ENCODE data around the gene MAML3.
"Not testable (repeated sequence)": the region's sequence is repeated elsewhere in the genome, so short reads cannot be mapped to it uniquely, and the experiment has no call there.

Gene MAML3

DNA sequence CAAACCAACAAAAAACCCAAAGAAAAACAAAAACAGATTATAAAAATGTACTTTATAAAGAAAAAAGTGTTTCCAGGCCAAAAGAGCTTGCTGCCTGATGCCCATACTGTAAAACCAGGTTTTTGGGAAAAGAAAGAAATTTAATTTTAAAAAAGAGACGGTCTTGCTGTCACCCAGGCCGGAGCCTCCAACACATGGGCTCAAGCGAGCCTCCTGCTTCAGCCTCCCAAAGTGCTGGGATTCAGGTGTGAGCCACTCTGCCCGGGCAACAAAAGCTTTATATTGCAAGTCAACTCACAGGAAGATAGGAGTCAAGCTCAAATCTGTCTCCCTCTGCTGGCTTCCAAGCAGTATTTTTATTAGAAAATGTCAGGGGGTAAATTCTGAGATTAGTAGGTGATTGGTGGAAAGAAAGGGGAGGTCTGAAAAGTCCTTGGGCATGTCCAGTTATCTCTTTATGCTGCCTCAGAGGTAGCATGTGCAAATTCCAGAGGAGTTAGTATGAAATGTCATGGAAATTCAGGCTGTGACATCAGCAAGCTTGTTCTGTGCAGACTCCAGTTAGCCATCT is 449.0 kb downstream of the MAML3 start:
- no peak for DNase-seq

DNA sequence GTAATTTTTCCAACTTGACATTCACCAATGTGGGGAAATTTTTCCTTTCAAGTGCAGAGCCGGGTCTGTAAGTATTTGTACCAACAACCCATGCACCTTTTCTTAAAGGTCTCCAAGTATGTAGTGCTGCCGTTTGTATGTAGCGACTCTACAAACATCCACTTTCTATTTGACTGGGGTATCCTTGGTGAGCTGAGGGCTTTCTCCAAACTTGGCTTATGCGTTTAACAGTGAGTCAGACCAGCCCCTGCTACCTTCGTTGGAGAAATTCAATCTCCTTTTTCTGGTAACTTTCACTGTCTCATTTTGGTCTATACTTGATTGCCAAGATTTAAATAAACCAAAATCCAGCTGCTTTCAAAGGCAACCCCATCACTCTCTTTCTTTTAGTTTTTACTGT is 453.4 kb downstream of the MAML3 start:
- no peak for DNase-seq

DNA sequence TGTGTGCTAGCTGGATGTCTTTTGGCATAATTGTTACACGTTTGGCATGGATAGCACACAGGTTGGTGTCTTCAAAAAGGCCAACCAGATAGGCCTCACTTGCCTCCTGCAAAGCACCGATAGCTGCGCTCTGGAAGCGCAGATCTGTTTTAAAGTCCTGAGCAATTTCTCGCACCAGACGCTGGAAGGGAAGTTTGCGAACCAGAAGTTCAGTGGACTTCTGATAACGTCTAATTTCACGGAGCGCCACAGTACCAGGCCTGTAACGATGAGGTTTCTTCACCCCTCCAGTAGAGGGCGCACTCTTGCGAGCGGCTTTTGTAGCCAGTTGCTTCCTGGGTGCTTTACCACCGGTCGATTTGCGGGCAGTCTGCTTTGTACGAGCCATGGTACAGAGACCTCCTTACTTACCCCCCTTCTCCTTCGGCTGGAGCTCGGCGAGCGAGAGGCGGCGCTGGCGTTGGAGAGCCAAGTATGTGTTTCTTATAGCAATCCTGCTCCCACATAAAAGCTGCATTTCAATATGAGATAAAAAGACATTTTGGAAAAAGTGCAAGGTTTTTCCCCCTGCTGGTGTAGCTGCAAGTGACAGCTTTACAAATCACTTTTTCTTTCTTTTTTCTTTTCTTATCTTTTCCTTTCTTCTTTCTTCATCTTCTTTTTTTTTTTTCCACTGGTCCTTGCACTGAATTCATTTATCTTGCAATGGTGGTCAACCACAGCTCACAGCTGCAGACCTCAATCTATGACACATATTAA is 455.6 kb downstream of the MAML3 start:
- not testable (repeated sequence) for DNase-seq

DNA sequence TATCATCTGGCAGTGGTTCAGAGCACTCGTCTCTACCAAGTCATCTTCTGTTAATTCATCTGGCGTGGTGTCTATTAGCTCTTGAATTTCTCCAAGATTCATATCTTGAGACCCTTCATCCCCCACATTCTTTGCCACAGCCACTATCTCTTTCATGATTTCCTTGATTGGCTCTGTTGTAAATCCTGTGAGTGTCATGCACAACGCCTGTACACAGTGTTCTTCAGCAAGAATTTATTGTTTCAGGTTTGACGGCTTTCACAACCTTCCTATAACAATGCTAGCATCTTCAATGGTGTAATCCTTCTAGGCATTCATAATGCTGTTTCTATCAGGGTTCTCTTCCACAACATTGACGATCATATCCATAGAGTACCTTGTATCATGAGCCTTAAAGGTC is 457.5 kb downstream of the MAML3 start:
- no peak for DNase-seq

DNA sequence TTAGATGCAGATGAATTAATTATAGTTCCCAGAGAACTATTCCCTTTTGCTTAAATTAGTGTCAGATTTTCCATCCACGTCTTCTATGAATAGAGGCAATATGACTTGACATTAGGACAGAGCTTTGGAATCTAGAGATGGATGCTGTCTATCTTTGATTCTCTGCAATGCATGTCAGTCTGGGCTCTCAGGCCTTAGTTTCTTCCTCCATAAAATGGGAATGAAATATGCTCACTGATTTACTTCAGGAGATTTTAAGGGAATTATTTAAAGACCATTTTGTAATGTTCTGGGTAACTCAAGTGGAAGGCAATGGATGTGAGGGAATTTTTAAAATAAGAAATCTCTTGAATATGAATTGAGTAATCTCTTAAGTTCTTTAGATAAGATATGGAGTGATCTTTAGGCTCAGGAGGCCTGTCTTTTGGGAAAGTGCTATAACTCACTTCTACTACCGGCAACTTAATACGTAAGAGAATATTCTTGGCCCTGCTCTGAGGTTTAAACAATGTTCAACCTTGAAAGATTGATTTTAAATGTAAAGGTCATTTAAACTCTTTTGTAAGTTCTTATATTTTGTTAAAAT is 459.4 kb downstream of the MAML3 start:
- DNase-seq: no peak

DNA sequence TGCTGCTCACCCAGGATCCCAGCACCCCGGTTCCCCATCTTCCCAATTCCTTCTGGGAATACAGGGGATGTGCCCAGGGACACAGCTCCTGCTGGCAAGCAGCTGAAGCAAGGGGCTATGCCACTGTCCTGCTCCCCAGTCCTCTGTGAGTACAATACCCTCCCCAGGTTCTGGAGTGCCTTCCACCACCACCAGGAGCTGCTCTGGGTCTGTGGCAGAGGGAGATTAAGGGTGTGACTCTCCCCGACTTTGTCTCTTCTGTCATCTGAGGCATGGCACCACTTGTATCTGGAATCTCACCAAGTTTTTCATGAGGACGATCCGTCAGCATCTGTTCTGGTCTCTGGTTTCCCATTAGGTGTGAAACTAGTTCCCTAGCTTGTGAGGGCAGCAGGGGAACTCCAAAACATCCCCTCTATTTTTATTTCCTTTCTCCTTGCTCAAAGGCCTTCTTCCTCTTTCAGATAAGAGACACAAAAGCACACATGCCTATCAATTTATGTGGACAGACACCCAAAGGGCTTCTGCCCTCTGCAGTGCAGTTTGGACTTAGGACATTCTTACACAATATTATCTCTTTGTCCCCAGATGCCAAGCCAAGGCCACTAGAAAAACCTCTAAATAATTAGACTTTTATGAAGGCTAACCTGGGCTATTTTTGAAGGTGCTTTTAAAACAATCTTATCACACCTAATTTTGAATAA is 461.5 kb downstream of the MAML3 start:
- no peak for DNase-seq

DNA sequence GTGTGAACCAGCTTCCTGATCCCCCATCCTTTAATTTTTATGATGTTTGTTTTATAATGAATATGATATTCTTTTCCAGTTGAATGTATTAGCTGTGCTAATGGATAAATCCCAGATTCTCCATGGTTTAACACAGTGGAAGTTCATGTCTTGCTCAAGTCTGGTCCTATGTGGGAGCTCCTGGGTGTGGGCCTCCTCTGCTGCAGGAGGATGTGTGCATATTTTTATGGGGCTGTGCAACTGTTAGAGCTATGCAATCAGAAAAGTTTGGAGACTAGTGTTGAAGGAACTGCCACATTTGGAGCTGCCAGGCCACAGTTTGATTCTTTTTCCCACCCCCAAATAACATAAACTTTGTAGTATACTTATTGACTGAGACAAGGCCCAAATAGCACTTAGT is 463.6 kb downstream of the MAML3 start:
- no peak for DNase-seq

DNA sequence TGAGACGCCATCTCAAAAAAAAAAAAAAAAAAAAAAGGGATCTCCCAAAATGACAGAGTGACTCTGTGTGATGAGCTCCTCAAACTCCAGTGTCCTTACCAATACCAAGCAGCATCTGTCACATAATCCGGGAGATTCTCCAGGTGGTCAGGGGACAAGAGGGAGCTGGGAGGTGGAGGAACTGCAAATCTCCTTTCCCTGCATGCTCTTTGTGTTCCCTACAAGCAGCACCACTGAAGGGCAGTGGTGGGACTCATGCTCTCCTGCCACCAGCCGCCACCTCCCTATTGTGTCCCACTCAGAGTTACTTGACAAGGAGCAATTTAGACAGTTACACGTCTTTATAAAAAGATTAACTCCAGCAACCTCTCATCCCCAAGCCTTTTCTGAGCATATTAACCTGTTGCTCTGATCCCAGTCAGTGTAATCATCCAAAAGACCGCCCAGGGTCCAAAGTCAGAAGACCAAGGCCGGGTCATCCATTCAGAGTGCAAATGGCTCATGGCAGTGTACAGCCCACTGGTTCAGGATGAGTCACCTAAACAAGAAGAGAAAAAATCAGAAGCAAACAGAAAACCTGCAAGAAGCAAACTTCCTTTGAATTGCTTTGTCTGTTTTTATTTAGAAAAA is 464.8 kb downstream of the MAML3 start:
- no peak for DNase-seq

DNA sequence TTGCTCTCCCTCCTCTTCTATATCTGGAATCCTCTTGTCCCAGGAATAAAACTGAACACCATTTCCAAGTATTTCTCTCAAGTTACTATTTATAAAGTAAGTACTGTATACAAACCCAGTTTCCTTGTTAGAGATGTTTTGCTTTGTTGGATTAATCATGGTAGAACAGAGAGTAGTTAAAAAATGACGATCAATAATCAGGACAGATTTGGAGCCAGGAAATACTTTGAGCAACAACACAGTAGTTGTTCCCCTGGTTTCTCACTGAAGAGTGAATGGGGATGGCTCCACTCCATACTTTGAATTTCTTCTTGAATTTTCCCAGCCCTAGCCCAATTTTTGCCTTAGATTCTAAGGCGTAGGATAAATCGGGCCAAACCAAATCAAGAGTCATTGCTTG is 467.0 kb downstream of the MAML3 start:
- no peak for DNase-seq

DNA sequence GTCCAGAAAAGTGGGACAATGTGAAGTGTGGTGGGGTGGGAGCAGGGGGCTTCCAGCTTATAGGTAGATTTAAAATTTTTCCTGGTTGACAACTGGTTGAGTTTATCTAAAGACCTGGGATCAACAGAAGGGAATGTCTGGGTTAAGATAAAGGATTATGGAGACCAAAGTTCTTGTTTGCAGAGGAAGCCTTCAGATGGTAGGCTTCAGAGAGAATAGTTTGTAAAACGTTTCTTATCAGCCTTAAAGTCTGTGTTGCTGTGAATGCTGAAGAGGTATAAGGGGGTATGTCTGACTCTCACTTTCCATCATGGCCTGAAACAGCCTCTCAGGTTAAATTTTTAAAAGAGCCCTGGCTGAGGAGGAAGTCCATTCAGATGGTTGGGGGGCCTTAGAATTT is 467.9 kb downstream of the MAML3 start:
- DNase-seq: no peak

DNA sequence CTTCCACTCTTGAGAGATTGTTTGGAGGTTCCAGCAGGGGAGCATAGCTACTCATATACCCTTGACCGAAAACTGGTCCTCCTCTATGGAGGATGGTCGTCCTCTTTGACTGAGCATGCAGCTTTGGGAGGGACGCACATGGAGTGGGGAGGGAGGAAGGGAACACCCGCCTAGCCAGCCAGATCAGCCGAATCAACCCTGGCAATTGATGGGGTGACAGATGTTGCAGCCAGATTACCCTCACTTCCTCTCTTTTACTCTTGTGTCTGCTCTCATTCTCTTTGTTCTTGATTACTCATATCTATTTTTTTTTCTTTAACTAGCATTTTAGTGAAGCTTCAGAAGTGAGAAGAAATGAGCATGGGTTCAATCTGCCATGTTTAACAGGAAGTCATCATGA is 468.8 kb downstream of the MAML3 start:
- DNase-seq: no peak

DNA sequence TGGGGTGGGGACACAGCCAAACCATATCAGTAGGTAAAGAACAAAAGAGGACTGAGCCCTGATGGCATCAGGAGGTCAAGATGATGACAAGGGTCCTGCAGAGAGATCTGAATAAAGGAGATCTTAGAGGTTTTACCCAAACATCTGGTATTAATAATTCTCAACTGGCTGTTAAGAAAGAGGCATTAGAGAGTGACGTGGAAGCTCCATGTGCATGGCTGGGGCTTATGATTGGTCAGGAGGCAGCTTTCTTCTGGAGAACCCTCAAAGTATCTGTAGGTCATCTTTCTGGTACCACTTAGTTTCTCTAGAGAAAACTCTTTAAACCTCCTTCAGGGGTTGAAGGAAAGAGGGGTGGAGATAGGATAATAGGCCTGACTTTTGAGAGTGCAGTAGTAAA is 469.6 kb downstream of the MAML3 start:
- DNase-seq: no peak

DNA sequence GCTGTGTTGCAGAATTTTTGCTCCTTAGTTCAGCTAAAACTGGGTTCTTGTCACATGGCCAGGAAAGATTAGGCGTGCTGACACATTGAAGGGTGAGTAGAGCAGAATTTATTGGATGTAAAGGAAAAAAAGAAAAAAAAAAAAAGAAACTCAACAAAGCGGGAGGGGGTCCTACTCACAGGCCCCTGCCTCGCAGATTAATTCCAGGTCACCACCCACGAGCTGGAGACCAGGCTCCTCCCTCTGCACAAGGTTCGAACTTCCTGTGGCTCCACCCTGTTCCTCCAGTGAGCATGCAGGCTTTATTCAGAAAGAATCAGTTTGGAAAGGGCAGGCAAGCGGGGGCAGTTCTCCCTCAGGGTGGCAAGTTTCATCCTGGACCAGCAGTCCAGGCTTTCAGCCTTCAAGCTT is 471.2 kb downstream of the MAML3 start:
- DNase-seq: no peak

DNA sequence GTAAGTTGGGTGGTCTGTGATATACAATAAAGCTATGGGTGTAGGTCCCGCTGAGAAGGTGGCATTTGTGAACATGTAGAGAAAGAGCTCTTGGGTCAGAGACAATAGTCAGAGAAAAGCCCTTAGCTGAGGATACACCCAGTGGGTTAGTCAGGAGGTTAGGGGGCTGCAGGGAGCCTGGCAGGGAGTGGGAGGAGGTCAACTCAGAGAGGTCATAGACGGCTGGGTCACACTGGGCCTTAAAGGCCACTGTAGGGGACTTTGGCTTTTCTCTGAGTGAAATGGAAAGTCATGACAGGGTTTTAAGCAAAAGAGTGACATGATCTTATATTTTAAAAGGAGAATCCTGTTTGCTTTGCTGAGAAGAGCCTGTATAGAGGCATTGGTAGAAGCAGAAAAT is 471.7 kb downstream of the MAML3 start:
- DNase-seq: no peak

DNA sequence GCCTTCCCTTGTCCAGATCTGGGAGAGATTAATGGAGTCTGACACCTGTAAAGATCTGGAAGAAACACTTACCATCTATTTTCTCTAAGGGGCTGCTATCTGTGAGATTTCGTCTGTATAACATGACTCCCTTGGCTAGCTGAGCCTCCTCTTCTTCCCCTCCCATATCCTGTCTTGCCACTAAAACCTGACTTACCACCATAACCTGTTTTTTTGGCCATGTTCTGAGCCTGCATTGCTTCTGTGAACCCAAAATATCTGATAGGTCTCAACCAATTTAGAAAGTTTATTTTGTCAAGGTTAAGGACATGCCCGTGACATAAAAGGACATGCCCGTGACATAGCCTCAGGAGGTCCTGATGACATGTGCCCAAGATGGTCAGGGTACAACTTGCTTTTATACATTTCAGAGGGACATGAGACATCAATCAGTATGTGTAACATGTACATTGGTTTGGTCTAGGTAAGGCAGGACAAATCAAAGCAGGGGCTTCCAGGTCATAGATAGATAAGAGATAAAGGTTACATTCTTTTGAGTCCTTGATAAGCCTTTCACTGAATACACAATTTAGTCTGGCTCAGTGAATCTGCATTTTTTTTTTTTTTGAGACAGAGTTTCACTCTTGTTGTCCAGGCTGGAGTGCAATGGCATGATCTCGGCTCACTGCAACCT is 476.9 kb downstream of the MAML3 start:
- DNase-seq: no peak

DNA sequence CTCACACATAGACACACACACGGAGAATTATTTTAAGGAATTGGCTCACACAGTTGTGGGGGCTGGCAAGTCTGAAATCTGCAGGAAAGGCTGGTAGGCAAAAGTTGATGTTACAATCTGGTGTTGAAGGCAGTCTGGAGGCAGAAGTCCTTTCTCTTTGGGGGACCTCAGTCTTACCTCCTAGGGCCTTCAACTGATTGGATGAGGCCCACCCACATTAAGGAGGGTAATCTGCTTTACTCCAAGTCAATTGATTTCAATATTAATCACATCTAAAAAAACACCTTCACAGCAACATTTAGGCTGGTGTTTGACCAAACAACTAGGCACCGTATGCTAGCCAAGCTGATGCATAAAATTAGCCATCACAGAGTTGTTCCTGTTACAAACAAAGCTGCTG is 477.6 kb downstream of the MAML3 start:
- no peak for DNase-seq

DNA sequence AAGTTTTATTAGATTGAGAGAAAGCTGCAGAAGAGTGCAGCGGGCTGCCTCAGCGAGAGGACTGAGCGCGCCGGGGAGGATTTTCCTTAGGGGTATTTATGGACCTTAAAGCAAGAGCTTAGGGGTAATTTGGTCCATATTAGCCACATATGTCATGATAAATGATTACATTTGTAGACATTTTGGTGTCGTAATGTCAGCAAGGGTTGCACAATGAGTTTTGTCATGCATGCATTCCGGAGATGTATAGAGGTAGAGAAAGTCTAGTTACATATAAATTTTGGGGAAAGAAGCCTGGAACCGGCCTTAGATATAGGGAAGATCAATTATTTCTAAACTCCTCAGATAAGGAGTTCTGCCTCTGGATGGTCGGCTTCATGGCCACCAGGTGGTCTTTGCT is 478.3 kb downstream of the MAML3 start:
- no peak for DNase-seq

DNA sequence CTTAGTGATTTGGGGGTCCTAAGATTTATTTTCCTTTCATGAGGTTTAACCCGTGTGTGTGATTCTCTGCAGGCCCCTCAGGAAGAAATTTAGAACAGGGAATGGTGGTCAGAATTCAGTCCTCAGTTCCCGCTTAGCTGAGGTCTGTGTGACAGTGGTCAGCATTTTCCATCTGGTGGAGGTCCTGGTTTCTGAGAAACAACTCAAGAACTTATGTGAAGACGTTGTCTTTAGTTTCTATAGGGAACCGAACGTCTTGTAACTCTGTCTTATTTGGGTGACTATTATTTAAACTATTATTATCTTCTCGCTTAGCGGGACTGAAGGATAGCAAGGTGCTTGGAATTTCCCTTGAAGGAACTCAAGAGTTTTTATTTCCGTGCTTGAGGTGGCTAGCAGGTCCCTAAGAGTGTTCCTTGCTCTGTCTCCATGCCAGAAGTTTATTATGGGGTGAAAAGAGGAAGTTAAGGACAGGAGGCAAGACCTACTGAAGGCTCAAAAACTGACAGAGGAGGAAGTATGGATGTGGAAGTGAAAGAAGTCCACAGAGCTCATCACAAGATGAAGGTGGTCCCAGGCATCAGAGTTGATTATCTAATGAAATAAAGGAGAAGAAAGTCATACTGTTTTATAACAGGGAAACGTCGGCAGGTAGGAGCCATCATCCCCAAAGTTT is 479.0 kb downstream of the MAML3 start:
- no peak for DNase-seq

DNA sequence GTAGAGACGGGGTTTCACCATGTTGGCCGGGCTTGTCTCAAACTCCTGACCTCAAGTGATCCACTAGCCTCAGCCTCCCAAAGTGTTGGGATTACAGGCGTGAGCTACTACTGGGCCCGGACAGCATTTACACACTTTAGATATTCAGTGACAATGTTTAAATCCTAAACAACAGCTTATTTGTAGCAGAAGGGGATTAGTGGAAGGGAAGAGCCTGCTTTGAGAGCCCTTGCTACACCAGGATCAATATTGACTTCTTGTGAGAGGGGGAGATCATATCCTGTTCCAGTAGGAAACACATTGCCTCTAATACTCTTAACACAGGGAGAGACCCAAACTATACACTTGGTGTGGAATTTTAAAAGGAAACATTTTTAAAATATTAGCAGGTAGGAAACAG is 481.3 kb downstream of the MAML3 start:
- DNase-seq: no peak

DNA sequence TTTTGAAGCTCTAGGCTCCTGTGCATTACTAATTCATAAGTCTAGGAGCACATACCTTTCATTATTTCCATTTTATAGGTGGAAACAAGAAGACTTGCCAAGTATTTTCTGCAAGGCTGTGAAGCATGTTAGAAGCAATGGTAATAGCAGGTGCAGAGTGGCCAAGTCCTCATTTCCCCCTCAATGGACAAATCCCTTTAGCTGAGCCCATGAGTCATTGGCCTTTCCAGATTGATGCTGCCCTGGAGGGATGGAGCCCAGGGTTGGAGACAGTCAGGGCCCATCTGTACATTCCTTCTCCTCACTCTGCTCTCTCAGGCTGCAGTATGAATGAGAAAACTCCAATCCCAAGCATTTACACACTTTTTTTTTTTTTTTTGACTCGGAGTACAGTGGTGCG is 481.8 kb downstream of the MAML3 start:
- no peak for DNase-seq

DNA sequence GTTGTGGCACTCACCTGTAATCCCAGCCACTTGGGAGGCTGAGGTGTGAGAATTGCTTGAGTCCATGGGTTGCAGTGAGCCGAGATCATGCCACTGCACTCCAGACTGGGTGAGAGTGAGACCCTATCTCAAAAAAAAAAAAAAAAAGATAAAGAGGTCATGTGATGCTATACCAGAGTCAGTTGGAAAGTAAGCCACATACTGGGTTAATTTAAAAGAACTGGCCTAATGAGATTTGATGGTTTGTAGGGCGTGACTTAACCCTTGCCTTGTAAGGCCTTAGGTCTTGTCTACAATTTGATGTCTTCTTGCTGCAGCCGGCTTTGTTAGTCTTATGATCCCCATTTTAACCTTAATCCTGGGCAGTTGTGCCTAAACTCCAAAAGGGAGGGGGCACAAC is 483.2 kb downstream of the MAML3 start:
- DNase-seq: no peak

DNA sequence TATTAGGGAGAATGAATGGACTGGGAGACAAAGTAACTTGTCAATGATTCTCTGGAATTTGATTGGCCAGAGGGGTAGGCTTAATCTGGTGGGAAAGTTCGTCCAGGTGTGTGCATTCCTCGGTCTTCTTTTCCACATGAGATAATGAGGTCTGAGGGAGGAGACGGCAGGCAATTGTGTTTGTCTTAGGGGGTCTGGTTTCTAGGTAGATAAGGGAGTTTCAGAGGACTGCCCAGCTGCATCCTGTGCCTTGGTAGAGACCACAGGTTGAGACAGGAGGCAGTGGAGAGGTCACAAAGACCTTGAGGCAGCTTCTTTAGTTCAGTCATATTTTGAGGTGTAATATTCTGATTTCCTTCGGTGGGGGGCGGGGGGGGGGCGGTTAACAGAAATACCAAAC is 484.1 kb downstream of the MAML3 start:
- DNase-seq: no peak

All from NCI-H2107 (cell line).